GM12878 (cell line): ENCODE measurements around the gene CELF2. TPM values are rescaled to one million over a fixed set of nuclear protein-coding genes. Genes with fewer than 3 reads are reported as not detected.

Experiments
- ATAC-seq: fragments of 200-7000 bp; cut with Tn5 transposase; 3 replicates; pipeline ENCODE4 v1.9.1; 2020; ENCODE audit warnings: mild to moderate bottlenecking, moderate library complexity
- BruUV-seq: library from RNA; stranded (reverse); fragments of 400-500 nt; replicated peaks from 2 replicates; lab custom pipeline; 2021; lab: Mats Ljungman, UMichigan
- CTCF ChIA-PET: fragments of 300-600 bp; sonication (Branson Sonifier 250); formaldehyde crosslinking; extraction: SDS; loops from one replicate; lab custom pipeline; 2021; ENCODE audit warnings: inconsistent platforms; lab: Yijun Ruan, JAX
- POLR2A ChIA-PET: fragments of 350-600 bp; formaldehyde crosslinking; extraction: SDS; loops from one replicate; lab custom pipeline; 2021; ENCODE audit warnings: inconsistent platforms; lab: Charles Lee
- RAD21 ChIA-PET: fragments of 300-600 bp; sonication (Branson Sonifier 250); formaldehyde crosslinking; loops from one replicate; lab custom pipeline; 2023; ENCODE audit warnings: antibody characterized with exemption; ENCODE audit not compliant: unreplicated experiment; lab: Charles Lee
- SMC1A ChIA-PET: fragments of 300-600 bp; sonication (Branson Sonifier 250); formaldehyde crosslinking; loops from one replicate; lab custom pipeline; 2023; ENCODE audit not compliant: unreplicated experiment, uncharacterized antibody; lab: Charles Lee
- DNase-seq: peaks from one replicate; pipeline ENCODE4 v3.0.0-alpha.2; 2011; ENCODE audit warnings: low read depth, low spot score
- FAIRE-seq: peaks from 3 replicates; lab custom pipeline; 2011; peaks lifted over from hg19 to GRCh38; lab: Jason Lieb, UNC
- H2AFZ ChIP-seq: 2 replicates; pipeline ENCODE4 v1.6.0; 2011; ENCODE audit warnings: low read depth, low read length, control low read depth; ENCODE audit not compliant: control insufficient read depth
- H3K27ac ChIP-seq: 2 replicates; pipeline ENCODE4 v1.5.1; 2011; ENCODE audit warnings: control low read depth; ENCODE audit not compliant: control insufficient read depth, insufficient read depth
- H3K27me3 ChIP-seq, 2 experiments: replicated peaks in 1 of 2; 2 replicates each; pipeline versions ENCODE4 v1.6.0 to v1.6.1; 2011; ENCODE audit warnings: low read length in 1 of 2; ENCODE audit not compliant: control insufficient read depth in 2 of 2, insufficient read depth in 2 of 2
- H3K36me3 ChIP-seq, 2 experiments: 2 replicates each; pipeline ENCODE4 v1.5.1; 2011; ENCODE audit warnings: low read length in 1 of 2; ENCODE audit not compliant: control insufficient read depth in 2 of 2, insufficient read depth in 2 of 2
- H3K4me1 ChIP-seq: 2 replicates; pipeline ENCODE4 v1.6.1; 2011; ENCODE audit warnings: mild to moderate bottlenecking, low read length, moderate library complexity, mixed read lengths; ENCODE audit not compliant: control insufficient read depth, insufficient read depth
- H3K4me2 ChIP-seq: 2 replicates; pipeline ENCODE4 v1.6.0; 2011; ENCODE audit warnings: control low read depth; ENCODE audit not compliant: control insufficient read depth, insufficient read depth
- H3K4me3 ChIP-seq: fragments of 200-600 bp; sonication (generic); 2 replicates; pipeline ENCODE4 v1.5.1; 2016
- H3K79me2 ChIP-seq: 2 replicates; pipeline ENCODE4 v1.6.0; 2011; ENCODE audit warnings: low read length; ENCODE audit not compliant: control insufficient read depth, insufficient read depth
- H3K9ac ChIP-seq: 2 replicates; pipeline ENCODE4 v1.8.0; 2011; ENCODE audit warnings: low read length, control low read depth, mixed read lengths; ENCODE audit not compliant: control insufficient read depth, insufficient read depth
- H3K9me3 ChIP-seq: replicated peaks from 3 replicates; pipeline ENCODE4 v1.5.1; 2011; ENCODE audit warnings: mild to moderate bottlenecking, low read length; ENCODE audit not compliant: control insufficient read depth, insufficient read depth
- H4K20me1 ChIP-seq: 2 replicates; pipeline ENCODE4 v1.6.0; 2011; ENCODE audit not compliant: control insufficient read depth, insufficient read depth
- CHD2 ChIP-seq: IDR thresholded peaks from 2 replicates; pipeline ENCODE4 v1.6.1; 2011; ENCODE audit warnings: low read depth, low read length, improper control_type of control experiment, borderline replicate concordance
- EGR1 ChIP-seq, 2 experiments: IDR thresholded peaks; 1 replicate in 1 of 2; 2 replicates in 1 of 2; pipeline ENCODE4 v1.6.1; 2011 to 2012; ENCODE audit warnings: low read depth in 2 of 2, low read length in 2 of 2, borderline replicate concordance in 1 of 2, mild to moderate bottlenecking in 1 of 2, moderate library complexity in 1 of 2
- FOXM1 ChIP-seq: IDR thresholded peaks from 2 replicates; pipeline ENCODE4 v1.6.1; 2012; ENCODE audit warnings: low read depth, mild to moderate bottlenecking, inconsistent platforms, low read length, moderate library complexity
- JUND ChIP-seq: IDR thresholded peaks from 2 replicates; pipeline ENCODE4 v1.6.1; 2012; ENCODE audit warnings: low read depth, mild to moderate bottlenecking, low read length, improper control_type of control experiment, moderate library complexity
- NFXL1 ChIP-seq: fragments of 450-650 bp; IDR thresholded peaks from 2 replicates; pipeline ENCODE4 v1.6.1; 2017; ENCODE audit warnings: antibody characterized with exemption, mild to moderate bottlenecking, borderline replicate concordance
- NR2F1 ChIP-seq: fragments of 450-650 bp; conservative IDR thresholded peaks from 2 replicates; pipeline ENCODE4 v1.6.1; 2017; ENCODE audit warnings: mild to moderate bottlenecking
- POU2F2 ChIP-seq: IDR thresholded peaks from 3 replicates; pipeline ENCODE4 v1.6.1; 2011; ENCODE audit warnings: low read depth, mild to moderate bottlenecking, low read length, borderline replicate concordance
- TAF1 ChIP-seq: IDR thresholded peaks from 2 replicates; pipeline ENCODE4 v1.6.1; 2011; ENCODE audit warnings: mild to moderate bottlenecking, low read depth, low read length, borderline replicate concordance
- TCF7 ChIP-seq: IDR thresholded peaks from 2 replicates; pipeline ENCODE4 v1.6.1; 2014; ENCODE audit warnings: antibody characterized with exemption, borderline replicate concordance
- ZNF687 ChIP-seq: fragments of 450-650 bp; IDR thresholded peaks from 2 replicates; pipeline ENCODE4 v1.6.1; 2017; ENCODE audit warnings: mild to moderate bottlenecking, moderate library complexity
- WGBS: methylation state at CpG from one replicate; pipeline ENCODE4 v1.1.6; 2016; ENCODE audit warnings: low lambda C conversion rate; ENCODE audit not compliant: insufficient replicate concordance, insufficient coverage; ENCODE audit errors: missing lambda C conversion rate; 5-methylcytosine and 5-hydroxymethylcytosine counted together
- in situ Hi-C: fragments of 300-500 bp; cut with MboI; formaldehyde crosslinking; loops from 9 replicates; pipeline ENCODE4 v1.14.3; 2018; ENCODE audit warnings: mixed read lengths
- intact Hi-C: fragments of 100-400 bp; cut with micrococcal nuclease; formaldehyde crosslinking; loops from one replicate; pipeline ENCODE4 v1.14.2; 2022; ENCODE audit not compliant: unreplicated experiment
- polyA plus RNA-seq, 11 experiments: library from polyadenylated mRNA; depleted of rRNA in 4 of 11; unstranded in 6 of 11; stranded (reverse) in 5 of 11; fragments of >200 nt; fragmentation: Nextera tagmentation in 4 of 11; fragmentation: Illumina TruSeq in 1 of 11; extraction: Ambion mirVana in 4 of 11; extraction: Trizol in 1 of 11; gene quantifications; 1 replicate in 1 of 11; 2 replicates in 10 of 11; pipeline versions ENCODE4 v1.2.1 to v1.2.3, GENCODE V29; 2011 to 2016; ENCODE audit warnings: inconsistent platforms in 2 of 11, missing spikeins in 2 of 11, low read depth in 1 of 11
- total RNA-seq, 4 experiments: library from RNA; depleted of rRNA in 3 of 4; stranded (reverse); fragments of >200 nt in 3 of 4; fragmentation: Illumina TruSeq in 1 of 4; extraction: Trizol in 1 of 4; gene quantifications; 2 replicates each; pipeline versions ENCODE4 v1.2.1 to v1.2.3, GENCODE V29; 2013 to 2021
- TF ChIP-seq, protein P1 (sequence below): fragments of 450-650 bp; IDR thresholded peaks from 2 replicates; pipeline ENCODE4 v1.6.1; 2014; ENCODE audit warnings: mild to moderate bottlenecking

The CELF2 gene
- total and polyA plus RNA-seq, 10 of the 15 experiments (the other 5 are each of a cell fraction or from before 2014, with no cell fraction given): 20.8 to 129 (median 86.3) TPM

DNA sequence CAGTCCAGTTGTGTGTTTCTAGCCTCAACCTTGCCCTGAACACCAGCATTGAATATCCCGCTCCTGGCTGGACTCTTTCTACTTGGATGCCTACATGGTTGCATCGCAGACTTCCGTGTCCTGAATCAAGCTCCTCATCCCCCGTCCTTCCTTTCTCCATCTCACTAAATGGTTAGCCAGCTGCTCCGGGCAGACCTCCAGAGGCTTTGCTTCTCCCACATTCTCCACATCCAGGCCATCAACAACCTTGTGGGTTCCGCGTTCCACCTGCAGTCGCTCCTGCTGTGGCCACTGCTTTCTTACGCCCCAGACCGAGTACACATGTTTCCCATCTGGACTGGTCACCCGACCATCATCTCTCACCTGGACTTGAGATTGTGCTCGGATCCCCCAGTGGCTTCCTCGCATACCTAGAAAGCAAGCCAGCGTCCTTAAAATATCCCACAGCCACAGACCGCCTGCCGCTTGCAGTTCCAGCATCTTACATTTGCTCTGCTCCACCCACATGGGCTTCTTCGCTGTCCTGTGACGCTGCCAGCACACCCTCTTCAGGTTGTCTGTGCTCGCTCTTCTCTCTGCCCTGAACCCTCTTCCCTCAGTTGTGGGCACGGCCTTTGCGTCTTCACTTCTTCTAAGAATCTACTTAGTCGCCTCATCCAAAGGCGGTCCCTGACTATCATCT lies 25.9 kb downstream of the CELF2 start (continued):
- TF ChIP-seq ZNF687 (no peak), NR2F1 (no peak)
- TF ChIP-seq, all 136 proteins: peak for 0

GRCh38 chr10:11045487-11045886 lies 27.8 kb downstream of the CELF2 start:
- peaks cover 0 to 2% of the 10 kb centered on the region in 2 experiments; a peak in 1 of 4 replicates for H3K27me3 ChIP-seq
- FAIRE-seq (no peak), DNase-seq (no peak), ATAC-seq (no peak)
- SMC1A ChIA-PET: no interaction called here
- TF ChIP-seq, protein P1, sequence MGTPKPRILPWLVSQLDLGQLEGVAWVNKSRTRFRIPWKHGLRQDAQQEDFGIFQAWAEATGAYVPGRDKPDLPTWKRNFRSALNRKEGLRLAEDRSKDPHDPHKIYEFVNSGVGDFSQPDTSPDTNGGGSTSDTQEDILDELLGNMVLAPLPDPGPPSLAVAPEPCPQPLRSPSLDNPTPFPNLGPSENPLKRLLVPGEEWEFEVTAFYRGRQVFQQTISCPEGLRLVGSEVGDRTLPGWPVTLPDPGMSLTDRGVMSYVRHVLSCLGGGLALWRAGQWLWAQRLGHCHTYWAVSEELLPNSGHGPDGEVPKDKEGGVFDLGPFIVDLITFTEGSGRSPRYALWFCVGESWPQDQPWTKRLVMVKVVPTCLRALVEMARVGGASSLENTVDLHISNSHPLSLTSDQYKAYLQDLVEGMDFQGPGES: no peak
- TF ChIP-seq NFXL1 (no peak), TAF1 (no peak), TCF7 (no peak), JUND (no peak), FOXM1 (no peak), CHD2 (no peak), POU2F2 (no peak), EGR1 (IDR thresholded peaks at IDR 0.05; ENCODE audit: borderline replicate concordance in 1 of 2, low read depth in 2 of 2, low read length in 2 of 2) (no peak)
- BruUV-seq: no TSS peak
- in situ Hi-C loops (loop anchor here (25.0 kb wide), 1 partner anchor 1708 kb away; no protein-coding TSS in a partner anchor), intact Hi-C loops (no loop called here)
- no peaks in the 10 kb centered on the region for H3K79me2 ChIP-seq
- no peak overlapping the region for H2AFZ ChIP-seq
- H3K36me3 ChIP-seq: no peaks in the 10 kb centered on the region
- POLR2A ChIA-PET: no interaction called here
- H3K4me3 ChIP-seq: no peak overlapping the region
- CTCF ChIA-PET: no interaction called here
- 88% methylated on average over 3 of the region's 3 CpGs for WGBS
- no peaks in the 10 kb centered on the region for H4K20me1 ChIP-seq
- H3K9ac ChIP-seq: no peak overlapping the region
- H3K27ac ChIP-seq: no peak overlapping the region
- no peaks in the 10 kb centered on the region for H3K4me1 ChIP-seq
- H3K9me3 ChIP-seq: no peaks in the 10 kb centered on the region; the same call in 2 of the 3 replicates
- RAD21 ChIA-PET: no interaction called here
- H3K4me2 ChIP-seq: no peak overlapping the region
